Bronchial epithelial cell (primary cell): ENCODE results near the gene TUBB4B. TPM values are rescaled to one million over a fixed set of nuclear protein-coding genes. Genes with fewer than 3 reads are reported as not detected.
"Not testable (repeated sequence)": the region's sequence is repeated elsewhere in the genome, so short reads cannot be mapped to it uniquely, and the experiment has no call there.

ENCODE experiments used
- DNase-seq: peaks from one replicate; pipeline ENCODE4 v3.0.0-alpha.2; 2010; ENCODE audit warnings: low read depth
- FAIRE-seq: peaks from 2 replicates; lab custom pipeline; 2011; peaks lifted over from hg19 to GRCh38; lab: Jason Lieb, UNC
- H3K27me3 ChIP-seq: 2 replicates; pipeline ENCODE4 v1.5.1; 2011; ENCODE audit warnings: low read length; ENCODE audit not compliant: control insufficient read depth, insufficient read depth
- H3K36me3 ChIP-seq: 2 replicates; pipeline ENCODE4 v1.5.1; 2011; ENCODE audit warnings: low read length; ENCODE audit not compliant: control insufficient read depth, insufficient read depth
- H3K4me3 ChIP-seq: 2 replicates; pipeline ENCODE4 v1.5.1; 2011; ENCODE audit warnings: mild to moderate bottlenecking, low read depth, low read length, control low read depth
- CTCF ChIP-seq: IDR thresholded peaks from 2 replicates; pipeline ENCODE4 v1.5.1; 2011; ENCODE audit warnings: mild to moderate bottlenecking, moderate library complexity, low read length, control low read depth, inconsistent platforms; ENCODE audit not compliant: insufficient read depth, severe bottlenecking
- total RNA-seq: library from RNA; depleted of rRNA; stranded (reverse); fragments of >200 nt; gene quantifications from 2 replicates; pipeline ENCODE4 v1.2.1, GENCODE V29; 2014

TUBB4B gene
- total RNA-seq, 1 donor from 2014 or later = 82.7 TPM

- Histone ChIP-seq H3K4me3 (no peak overlapping the region), H3K36me3 (peaks cover 4% of the 10 kb centered on the region), H3K27me3 (peaks cover 2% of the 10 kb centered on the region)
- no peak for TF ChIP-seq CTCF
- FAIRE-seq (no peak), DNase-seq (no peak)
Observed at GRCh38 chr9:137236936-137237421, 4.1 kb upstream of the TUBB4B start.

DNA sequence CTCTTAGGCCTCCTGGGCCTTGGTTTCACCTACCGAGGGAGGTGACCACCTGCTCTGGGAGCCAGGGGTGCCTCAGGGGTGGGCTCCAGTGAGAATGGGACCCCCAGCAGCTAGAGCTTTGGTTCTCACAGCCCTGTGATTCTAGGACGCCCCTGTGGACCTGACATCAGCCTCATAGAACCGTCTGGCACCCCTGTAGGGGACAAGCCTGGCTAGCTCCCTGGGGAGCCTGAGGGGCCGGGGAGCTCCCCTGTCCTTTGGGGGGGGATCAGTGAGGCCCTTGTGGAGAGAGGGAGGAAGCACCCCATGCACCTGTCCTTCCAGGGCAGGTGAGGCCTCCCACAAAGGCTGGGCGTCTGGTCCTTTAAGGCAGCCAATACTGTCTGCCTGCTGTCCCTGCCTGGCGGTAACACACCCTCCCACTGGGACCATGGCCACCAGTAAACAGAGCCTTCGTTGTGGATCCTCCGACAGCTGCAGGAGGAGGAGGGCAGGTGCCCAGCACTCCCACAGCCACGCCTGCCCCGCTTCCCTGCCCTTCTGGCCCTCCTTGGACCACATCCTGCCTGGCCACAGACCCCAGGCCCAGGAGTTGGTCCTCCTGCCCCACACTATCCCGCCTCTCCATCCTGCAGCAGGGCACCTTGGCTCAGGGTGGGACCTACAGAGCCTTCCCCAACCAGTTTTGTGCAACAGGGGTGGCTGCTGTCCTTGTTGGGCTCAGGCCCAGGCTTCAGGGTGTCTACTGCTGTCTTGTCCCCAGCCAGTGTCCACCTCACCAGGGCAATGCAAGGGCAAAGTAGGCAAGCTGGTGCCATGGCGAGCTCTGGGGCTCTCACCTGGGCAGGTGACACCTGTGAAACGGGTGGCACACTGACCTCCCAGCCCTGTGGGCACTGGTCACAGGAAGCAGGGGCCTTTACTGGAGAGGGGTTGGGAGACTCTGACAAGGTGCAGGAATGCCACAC, 3.0 kb upstream of the TUBB4B start:
- no peak for TF ChIP-seq CTCF
- H3K4me3 ChIP-seq = no peak overlapping the region
- peaks cover 11% of the 10 kb centered on the region for H3K36me3 ChIP-seq
- FAIRE-seq (no peak), DNase-seq (no peak)
- peaks cover 2% of the 10 kb centered on the region for H3K27me3 ChIP-seq

DNA sequence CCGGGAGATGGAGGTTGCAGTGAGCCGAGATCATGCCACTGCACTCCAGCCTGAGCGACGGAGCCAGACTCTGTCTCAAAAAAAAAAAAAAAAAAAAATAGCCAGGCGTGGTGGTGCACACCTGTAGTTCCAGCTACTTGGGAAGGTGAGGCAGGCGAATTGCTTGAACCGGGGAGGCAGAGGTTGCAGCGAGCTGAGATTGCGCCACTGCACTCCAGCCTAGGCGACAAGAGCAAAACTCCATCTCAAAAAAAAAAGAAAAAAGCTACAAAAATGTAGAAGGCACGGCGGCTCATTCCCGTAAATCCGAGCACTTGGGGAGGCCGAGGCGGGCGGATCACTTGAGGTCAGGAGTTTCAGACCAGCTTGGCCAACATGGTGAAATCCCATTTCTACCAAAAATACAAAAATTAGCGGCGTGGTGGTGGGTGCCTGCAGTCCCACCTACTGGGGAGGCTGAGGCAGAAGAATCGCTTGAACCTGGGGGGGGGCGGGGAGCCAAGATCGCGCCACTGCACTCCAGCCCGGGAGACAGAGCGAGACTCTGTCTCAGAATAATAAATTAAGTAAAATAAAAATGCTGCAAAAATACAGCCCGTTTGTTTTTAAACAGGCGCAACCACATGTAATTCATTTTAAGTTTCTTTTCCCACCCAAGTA, 1.4 kb upstream of the TUBB4B start:
- not testable (repeated sequence) for H3K27me3 ChIP-seq, FAIRE-seq, DNase-seq
- Histone ChIP-seq H3K36me3 (peaks cover 16% of the 10 kb centered on the region), H3K4me3 (peak overlapping the region; percentile 61)

GRCh38 chr9:137240318-137240840, 708 bp upstream of the TUBB4B start:
- no peak for TF ChIP-seq CTCF
- peak; percentile 28 for DNase-seq
- peaks cover 16% of the 10 kb centered on the region for H3K36me3 ChIP-seq
- H3K4me3 ChIP-seq = peak overlapping the region; percentile 61
- H3K27me3 ChIP-seq = no peaks in the 10 kb centered on the region
- no peak for FAIRE-seq

DNA sequence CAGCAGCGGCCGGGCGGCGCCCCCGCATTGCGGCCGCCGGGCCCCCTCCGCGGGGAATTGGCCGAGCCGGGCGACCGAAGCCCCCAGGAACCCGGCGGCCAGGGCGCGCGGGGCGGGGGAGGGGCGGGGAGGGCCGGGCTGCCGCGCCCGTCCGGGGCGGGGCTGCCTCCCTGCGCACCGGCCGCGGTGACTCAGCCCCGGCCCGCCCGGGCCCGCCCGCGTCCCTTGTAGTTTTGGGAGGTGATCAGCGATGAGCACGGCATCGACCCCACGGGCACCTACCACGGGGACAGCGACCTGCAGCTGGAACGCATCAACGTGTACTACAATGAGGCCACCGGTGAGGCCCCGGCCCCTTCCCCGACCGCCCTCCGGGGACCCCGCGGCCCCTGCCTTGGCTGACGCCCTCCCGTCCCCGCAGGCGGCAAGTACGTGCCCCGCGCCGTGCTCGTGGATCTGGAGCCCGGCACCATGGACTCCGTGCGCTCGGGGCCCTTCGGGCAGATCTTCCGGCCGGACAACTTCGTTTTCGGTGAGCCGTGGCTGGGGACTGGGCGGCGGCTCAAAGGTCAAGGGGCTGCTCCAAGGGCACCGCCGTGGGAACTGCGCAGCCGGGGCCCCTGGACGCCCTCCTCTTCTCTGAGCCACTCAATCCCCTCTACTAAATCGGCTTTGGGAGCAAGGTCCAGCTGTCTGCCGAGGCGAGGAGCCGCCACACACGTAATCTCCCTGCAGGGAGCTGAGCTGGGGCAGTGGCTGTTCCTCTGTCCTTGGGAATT, 592 bp downstream of the TUBB4B start:
- Histone ChIP-seq H3K4me3 (peak overlapping the region; percentile 90), H3K36me3 (peaks cover 16% of the 10 kb centered on the region), H3K27me3 (no peaks in the 10 kb centered on the region)
- FAIRE-seq (no peak), DNase-seq (peak; percentile 39)
- TF ChIP-seq CTCF = no peak
